Activated CD4-positive, alpha-beta T cell treated with anti-CD3 and anti-CD28 coated beads, Interleukin-2, amount 10 ng/mL, durations not matched to agents 7 days and 5 days (primary cell): ENCODE data around the gene KLHDC4. TPM values are rescaled to one million over a fixed set of nuclear protein-coding genes. Genes with fewer than 3 reads are reported as not detected.
"Not testable (repeated sequence)": the region's sequence is repeated elsewhere in the genome, so short reads cannot be mapped to it uniquely, and the experiment has no call there.

Experiments
- CTCF ChIA-PET: fragments of 350-600 bp; sonication (Branson Sonifier 250); formaldehyde crosslinking; loops from one replicate; lab custom pipeline; 2021; ENCODE audit warnings: antibody characterized with exemption; lab: Charles Lee
- POLR2A ChIA-PET: fragments of 350-600 bp; sonication (Branson Sonifier 250); formaldehyde crosslinking; loops from one replicate; lab custom pipeline; 2021; ENCODE audit warnings: antibody characterized with exemption; lab: Charles Lee
- DNase-seq: peaks from one replicate; pipeline ENCODE4 v3.0.0-alpha.2; 2020
- H3K27ac Mint-ChIP-seq: one replicate; pipeline ENCODE4 v1.8.0; 2021; ENCODE audit warnings: mild to moderate bottlenecking, moderate library complexity, mixed read lengths
- H3K27me3 Mint-ChIP-seq: one replicate; pipeline ENCODE4 v1.8.0; 2021; ENCODE audit warnings: mixed read lengths
- H3K36me3 Mint-ChIP-seq: one replicate; pipeline ENCODE4 v1.8.0; 2021; ENCODE audit warnings: low read depth, mixed read lengths
- H3K4me1 Mint-ChIP-seq: one replicate; pipeline ENCODE4 v1.8.0; 2021; ENCODE audit warnings: mixed read lengths
- H3K4me3 Mint-ChIP-seq: one replicate; pipeline ENCODE4 v1.8.0; 2021; ENCODE audit warnings: mild to moderate bottlenecking, moderate library complexity, mixed read lengths
- H3K9me3 Mint-ChIP-seq: one replicate; pipeline ENCODE4 v1.8.0; 2021; ENCODE audit warnings: mixed read lengths
- total RNA-seq, 2 experiments: library from RNA; stranded (reverse); gene quantifications; one replicate each; pipeline ENCODE4 v1.2.3, GENCODE V29; 2021

The KLHDC4 gene
- total RNA-seq, 2 experiments from 2014 or later, result 83.2 to 102 TPM

DNA sequence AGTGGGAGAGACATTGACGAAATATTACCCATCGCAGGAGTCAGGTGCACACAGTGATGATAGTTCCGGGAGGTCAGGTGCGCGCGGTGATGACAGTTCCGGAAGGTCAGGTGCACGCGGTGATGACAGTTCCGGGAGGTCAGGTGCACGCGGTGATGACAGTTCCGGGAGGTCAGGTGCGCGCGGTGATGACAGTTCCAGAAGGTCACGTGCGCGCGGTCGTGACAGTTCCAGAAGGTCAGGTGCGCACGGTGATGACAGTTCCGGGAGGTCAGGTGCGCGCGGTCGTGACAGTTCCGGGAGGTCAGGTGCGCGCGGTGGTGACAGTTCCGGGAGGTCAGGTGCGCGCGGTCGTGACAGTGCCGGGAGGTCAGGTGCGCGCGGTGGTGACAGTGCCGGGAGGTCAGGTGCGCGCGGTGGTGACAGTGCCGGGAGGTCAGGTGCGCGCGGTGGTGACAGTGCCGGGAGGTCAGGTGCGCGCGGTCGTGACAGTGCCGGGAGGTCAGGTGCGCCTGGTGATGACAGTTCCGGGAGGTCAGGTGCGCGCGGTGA, 84.7 kb downstream of the KLHDC4 start:
- H3K27me3 Mint-ChIP-seq, POLR2A ChIA-PET, H3K4me3 Mint-ChIP-seq, H3K4me1 Mint-ChIP-seq, H3K9me3 Mint-ChIP-seq, DNase-seq, H3K36me3 Mint-ChIP-seq: not testable (repeated sequence)
- CTCF ChIA-PET, result interaction anchor here (0.7 kb wide), 1 partner anchor 207 kb away, joined by 3 read pairs; no protein-coding TSS in a partner anchor
- H3K27ac Mint-ChIP-seq, result peak overlapping the region; percentile 19

DNA sequence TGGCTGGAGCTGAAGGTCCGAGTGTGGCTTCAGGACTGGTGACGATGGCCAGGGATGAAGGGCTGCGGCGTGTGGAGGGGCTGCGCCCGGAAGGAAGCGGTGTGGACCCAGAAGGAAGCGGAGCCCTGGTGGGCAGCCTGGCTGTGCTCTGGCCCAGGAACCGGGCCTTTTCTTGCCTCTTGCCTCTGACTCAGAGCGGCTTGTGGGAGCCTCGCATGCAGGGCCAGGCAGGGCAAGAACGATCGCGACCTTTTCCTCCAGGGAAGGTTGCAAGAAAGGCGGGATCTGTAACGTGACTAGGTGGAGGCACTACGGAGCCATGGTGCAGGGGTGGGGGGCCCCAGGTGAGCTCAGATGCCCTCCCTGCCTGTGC, 85.5 kb downstream of the KLHDC4 start:
- Mint-ChIP-seq H3K27ac (no peak overlapping the region), H3K9me3 (no peaks in the 10 kb centered on the region), H3K36me3 (no peaks in the 10 kb centered on the region), H3K27me3 (no peaks in the 10 kb centered on the region), H3K4me1 (no peaks in the 10 kb centered on the region), H3K4me3 (no peak overlapping the region)
- POLR2A ChIA-PET, result no interaction called here
- no peak for DNase-seq
- CTCF ChIA-PET, result no interaction called here

DNA sequence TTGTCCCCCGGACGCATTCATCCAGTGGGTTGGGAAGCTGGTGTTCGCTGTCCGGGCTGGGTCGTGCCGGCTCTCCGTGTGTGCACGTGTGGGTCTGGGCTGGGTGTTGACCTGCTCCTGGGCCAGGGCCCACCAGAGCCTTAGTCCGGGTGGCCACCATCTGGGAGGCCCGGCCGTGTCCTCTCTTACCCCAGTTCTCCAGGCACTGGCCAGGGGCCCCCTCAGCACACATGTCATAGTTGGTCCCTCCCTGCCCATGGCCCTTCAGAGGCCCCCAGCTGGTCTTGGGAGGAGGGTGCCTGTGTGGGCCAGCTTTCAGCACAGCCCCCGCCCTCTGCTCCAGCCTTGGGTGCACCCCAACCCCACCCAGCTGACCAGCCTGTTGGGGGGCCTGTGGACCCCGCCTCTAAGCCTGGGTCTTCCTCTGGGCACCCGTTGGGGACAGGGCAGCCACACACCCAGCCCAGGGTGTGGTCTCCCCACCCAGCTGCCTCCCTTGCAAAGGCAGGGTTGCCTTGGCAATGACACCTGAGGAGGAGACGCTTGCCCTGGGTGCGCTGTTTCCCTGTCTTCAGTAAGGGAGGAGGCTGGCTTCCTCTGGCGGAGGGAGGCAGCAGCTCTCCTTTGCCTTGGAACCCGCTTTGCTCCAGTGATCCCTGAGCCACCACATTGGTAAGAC, 86.1 kb downstream of the KLHDC4 start:
- no peaks in the 10 kb centered on the region for H3K9me3 Mint-ChIP-seq
- CTCF ChIA-PET, result no interaction called here
- no peaks in the 10 kb centered on the region for H3K36me3 Mint-ChIP-seq
- no peak for DNase-seq
- no peak overlapping the region for H3K4me3 Mint-ChIP-seq
- POLR2A ChIA-PET, result no interaction called here
- no peak overlapping the region for H3K27ac Mint-ChIP-seq
- no peaks in the 10 kb centered on the region for H3K4me1 Mint-ChIP-seq
- no peaks in the 10 kb centered on the region for H3K27me3 Mint-ChIP-seq

DNA sequence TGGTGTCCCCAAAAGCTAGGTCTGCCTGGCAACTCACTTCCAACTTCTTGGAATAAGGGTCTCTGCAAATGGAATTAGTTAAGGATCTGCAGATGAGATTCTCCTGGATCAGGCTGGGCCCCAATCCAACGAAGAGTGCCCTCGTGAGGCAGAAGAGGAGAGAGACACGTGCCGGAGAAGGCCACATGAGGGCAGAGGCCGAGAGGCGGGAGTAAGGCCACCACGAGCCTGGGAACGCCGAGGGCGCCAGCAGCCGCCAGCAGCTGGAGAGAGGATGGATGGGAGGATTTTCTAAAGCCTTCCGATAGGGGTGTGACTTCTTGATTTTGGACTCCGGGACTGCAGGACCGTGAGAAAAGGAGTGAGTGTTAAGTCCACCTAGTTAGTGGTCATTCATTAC, 87.2 kb downstream of the KLHDC4 start:
- DNase-seq, result no peak
- no peaks in the 10 kb centered on the region for H3K36me3 Mint-ChIP-seq
- H3K4me3 Mint-ChIP-seq, result no peak overlapping the region
- ChIA-PET CTCF (no interaction called here), POLR2A (no interaction called here)
- no peak overlapping the region for H3K27ac Mint-ChIP-seq
- H3K4me1 Mint-ChIP-seq, result no peaks in the 10 kb centered on the region
- no peaks in the 10 kb centered on the region for H3K9me3 Mint-ChIP-seq
- no peaks in the 10 kb centered on the region for H3K27me3 Mint-ChIP-seq

DNA sequence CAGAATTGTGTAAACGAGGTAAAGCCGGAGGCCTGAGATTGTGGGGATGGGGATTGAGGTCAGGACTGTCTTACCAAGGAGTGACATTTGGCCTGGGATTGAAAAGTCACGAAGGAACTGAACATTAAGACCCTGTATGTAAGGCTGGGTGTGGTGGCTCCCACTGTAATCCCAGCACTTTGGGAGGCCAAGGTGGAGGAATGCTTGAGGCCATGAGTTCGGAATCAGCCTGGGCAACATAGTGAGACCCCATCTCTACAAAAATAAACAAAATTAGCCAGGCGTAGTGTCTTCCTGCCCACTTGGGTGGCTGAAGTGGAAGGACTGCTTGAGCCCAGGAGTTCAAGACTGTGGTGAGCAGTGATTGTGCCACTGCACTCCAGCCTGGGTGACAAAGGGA, 88.0 kb downstream of the KLHDC4 start:
- ChIA-PET CTCF (no interaction called here), POLR2A (no interaction called here)
- DNase-seq, result no peak
- H3K4me1 Mint-ChIP-seq, result no peaks in the 10 kb centered on the region
- no peaks in the 10 kb centered on the region for H3K9me3 Mint-ChIP-seq
- H3K27ac Mint-ChIP-seq, result no peak overlapping the region
- H3K27me3 Mint-ChIP-seq, result no peaks in the 10 kb centered on the region
- no peak overlapping the region for H3K4me3 Mint-ChIP-seq
- H3K36me3 Mint-ChIP-seq, result no peaks in the 10 kb centered on the region

DNA sequence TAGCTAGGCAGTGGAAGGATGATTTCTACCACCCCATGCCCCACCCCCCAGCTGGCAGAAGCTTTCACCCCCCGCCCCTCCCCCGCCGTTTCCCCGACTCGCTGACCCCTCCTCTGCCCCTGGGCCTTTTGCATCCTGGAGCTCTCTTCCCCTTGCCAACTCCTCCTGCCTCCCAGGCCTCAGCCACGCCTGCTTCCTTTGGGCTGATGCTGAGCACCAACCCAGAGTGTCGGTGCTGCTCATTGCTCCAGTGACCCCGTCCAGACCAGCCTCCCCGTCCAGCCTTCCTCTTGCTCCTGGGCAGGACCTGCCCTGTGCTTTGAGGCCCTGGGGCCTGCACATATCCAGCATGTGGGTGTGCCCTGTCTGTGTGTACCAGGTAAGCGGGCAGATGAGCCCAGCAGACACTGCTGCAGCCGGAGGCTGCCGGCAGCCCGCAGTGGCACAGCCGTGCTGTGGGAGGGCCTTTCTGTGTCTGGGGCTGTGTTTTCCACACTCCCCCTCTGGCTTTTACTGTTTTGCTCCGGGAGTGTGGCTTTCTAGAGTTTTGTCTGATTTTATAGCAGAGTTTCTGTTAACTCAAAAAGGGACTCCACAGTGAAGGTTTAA, 90.6 kb downstream of the KLHDC4 start:
- no peaks in the 10 kb centered on the region for H3K4me1 Mint-ChIP-seq
- no peaks in the 10 kb centered on the region for H3K9me3 Mint-ChIP-seq
- H3K27ac Mint-ChIP-seq, result no peak overlapping the region
- H3K4me3 Mint-ChIP-seq, result no peak overlapping the region
- H3K36me3 Mint-ChIP-seq, result no peaks in the 10 kb centered on the region
- H3K27me3 Mint-ChIP-seq, result no peaks in the 10 kb centered on the region
- ChIA-PET CTCF (no interaction called here), POLR2A (no interaction called here)
- no peak for DNase-seq

DNA sequence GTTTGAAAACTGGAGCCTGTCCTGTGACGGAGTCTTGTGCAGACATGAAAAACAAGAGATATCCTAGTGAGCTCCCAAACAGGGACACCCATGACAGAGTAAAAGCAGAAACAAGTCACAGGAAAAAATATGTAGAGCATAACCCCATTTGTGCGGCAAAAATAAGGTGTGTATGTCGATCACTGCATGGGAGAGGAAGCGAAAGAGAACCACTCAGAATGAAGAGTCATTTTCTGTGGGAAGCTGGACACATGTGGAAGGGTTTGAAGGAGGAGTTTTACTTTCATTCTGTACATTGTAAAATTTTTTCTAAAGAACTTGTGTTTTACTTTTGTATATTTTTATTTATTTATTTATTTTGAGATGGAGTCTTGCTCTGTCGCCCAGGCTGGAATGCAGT, 91.4 kb downstream of the KLHDC4 start:
- no peak overlapping the region for H3K27ac Mint-ChIP-seq
- no peaks in the 10 kb centered on the region for H3K9me3 Mint-ChIP-seq
- no peaks in the 10 kb centered on the region for H3K36me3 Mint-ChIP-seq
- no peak for DNase-seq
- POLR2A ChIA-PET, result no interaction called here
- no peaks in the 10 kb centered on the region for H3K27me3 Mint-ChIP-seq
- H3K4me3 Mint-ChIP-seq, result no peak overlapping the region
- H3K4me1 Mint-ChIP-seq, result no peaks in the 10 kb centered on the region
- CTCF ChIA-PET, result no interaction called here

DNA sequence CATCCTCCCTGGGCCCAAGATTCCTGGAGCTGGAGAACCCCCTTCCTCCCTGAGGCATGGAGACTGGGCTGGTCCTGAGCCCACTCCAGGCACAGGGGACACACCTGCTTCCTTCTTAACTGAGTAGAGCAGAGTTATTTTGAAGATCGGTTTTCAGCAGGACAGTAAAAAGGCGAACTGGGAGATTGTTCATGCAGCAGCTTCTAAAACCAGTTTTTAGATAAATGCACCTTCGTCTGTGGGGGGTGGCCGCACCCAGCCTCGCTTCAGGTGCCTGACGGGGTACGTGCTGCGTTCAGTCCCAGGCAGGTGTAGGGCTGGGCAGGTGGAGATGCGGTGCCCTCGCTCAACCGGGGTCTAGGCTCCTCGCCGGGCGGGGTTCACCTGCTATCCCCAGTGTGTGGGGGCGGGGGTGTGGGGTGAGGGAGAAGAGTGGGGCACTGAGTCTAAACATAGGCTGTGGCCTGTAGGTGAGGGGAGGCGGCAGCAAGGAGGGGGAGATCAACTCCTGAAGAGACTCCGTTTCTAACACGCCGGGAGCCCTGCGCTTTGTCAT, 94.0 kb downstream of the KLHDC4 start:
- ChIA-PET POLR2A (no interaction called here), CTCF (no interaction called here)
- no peak for DNase-seq
- H3K4me3 Mint-ChIP-seq, result no peak overlapping the region
- no peaks in the 10 kb centered on the region for H3K27me3 Mint-ChIP-seq
- no peak overlapping the region for H3K27ac Mint-ChIP-seq
- no peaks in the 10 kb centered on the region for H3K9me3 Mint-ChIP-seq
- H3K36me3 Mint-ChIP-seq, result no peaks in the 10 kb centered on the region
- H3K4me1 Mint-ChIP-seq, result no peaks in the 10 kb centered on the region

DNA sequence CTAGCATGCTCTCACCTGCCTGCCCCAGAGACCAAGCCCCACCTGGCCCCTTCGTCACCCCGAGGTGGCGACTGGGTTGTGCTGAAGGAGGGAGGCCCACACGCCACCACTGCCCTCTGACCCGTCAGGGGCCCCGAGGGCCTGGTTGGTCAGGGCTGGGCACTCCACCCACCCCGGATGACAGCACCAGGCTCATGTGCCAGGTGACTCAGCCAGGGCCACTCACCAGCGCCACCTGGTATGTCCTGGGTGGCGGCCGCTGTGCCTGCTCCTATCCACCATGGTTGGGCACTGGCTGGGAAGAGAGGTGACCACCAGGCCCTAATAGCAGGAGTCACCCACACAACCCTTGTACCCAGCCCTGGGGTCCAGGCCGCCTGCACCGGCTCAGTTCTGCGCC, 94.6 kb downstream of the KLHDC4 start:
- CTCF ChIA-PET, result no interaction called here
- POLR2A ChIA-PET, result no interaction called here
- DNase-seq, result no peak
- H3K27me3 Mint-ChIP-seq, result no peaks in the 10 kb centered on the region
- H3K27ac Mint-ChIP-seq, result no peak overlapping the region
- no peaks in the 10 kb centered on the region for H3K4me1 Mint-ChIP-seq
- no peak overlapping the region for H3K4me3 Mint-ChIP-seq
- no peaks in the 10 kb centered on the region for H3K9me3 Mint-ChIP-seq
- no peaks in the 10 kb centered on the region for H3K36me3 Mint-ChIP-seq

DNA sequence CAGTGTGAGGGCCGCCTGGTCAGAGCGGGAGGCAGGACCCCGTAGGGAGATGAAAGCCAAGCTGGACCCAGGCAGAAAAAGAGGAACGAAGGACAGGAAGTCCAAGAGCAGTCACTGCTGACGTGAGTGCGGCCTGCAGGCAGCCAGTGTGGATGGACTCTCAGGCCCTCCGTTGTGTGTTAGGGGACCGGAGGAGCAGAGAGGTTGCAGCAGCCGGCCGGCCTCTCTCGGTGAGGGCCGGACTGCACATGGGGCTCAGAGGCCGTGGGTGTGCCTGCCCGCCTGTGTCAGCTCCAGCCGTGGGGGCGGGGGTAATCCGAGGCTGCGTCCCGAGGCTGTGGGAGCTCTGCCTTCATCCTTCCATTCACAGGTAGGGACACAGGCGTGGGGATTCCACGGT, 96.1 kb downstream of the KLHDC4 start:
- ChIA-PET CTCF (no interaction called here), POLR2A (no interaction called here)
- Mint-ChIP-seq H3K27me3 (no peaks in the 10 kb centered on the region), H3K36me3 (no peaks in the 10 kb centered on the region), H3K4me3 (no peak overlapping the region), H3K9me3 (no peaks in the 10 kb centered on the region), H3K27ac (no peak overlapping the region), H3K4me1 (no peaks in the 10 kb centered on the region)
- DNase-seq, result no peak

DNA sequence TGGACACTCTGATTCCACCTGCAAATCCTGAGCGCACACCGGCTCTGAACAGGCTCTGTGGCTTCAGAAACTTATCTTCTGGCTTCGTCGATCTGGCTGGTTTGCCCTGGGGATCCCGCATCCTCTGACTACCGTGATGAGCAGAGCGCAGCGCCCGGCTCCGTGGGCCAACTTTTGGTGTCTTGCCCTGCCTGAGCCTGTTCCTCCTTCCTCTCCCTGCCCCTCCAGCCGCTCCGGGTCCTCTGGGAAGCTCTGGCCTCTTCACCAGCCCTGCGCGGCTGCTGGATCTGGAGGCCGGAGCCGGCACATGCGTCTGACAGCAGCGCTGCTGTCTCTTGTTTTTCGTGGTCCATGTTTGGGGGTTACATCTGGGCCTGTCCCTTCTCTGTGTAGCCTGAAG, 97.8 kb downstream of the KLHDC4 start:
- Mint-ChIP-seq H3K9me3 (no peaks in the 10 kb centered on the region), H3K4me1 (peaks cover 7% of the 10 kb centered on the region), H3K27me3 (no peaks in the 10 kb centered on the region), H3K36me3 (no peaks in the 10 kb centered on the region), H3K27ac (no peak overlapping the region), H3K4me3 (no peak overlapping the region)
- POLR2A ChIA-PET, result no interaction called here
- DNase-seq, result no peak
- CTCF ChIA-PET, result interaction anchor here (1.7 kb wide), 1 partner anchor 12 kb away, joined by 3 read pairs; no protein-coding TSS in a partner anchor

DNA sequence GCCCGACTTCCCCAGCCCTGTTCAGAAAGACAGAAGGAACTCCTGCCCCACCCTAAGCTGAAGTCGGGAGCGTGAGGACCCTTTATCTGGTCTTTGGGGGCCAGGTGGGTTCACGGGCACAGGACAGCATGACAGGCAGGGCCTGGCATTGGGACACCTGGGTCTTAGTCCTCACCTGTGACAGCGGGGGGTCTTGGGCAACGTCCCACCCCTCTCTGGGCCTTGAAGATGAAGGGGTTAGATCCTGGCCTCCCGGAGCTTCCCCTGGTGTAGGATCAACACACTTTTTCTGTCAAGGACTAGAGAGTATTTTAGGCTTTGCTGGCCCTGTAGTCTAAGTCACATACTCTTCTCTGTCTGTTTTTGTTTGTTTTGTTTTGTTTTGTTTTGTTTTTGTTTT, 98.3 kb downstream of the KLHDC4 start:
- Mint-ChIP-seq H3K4me1 (peaks cover 7% of the 10 kb centered on the region), H3K27me3 (no peaks in the 10 kb centered on the region), H3K4me3 (no peak overlapping the region), H3K27ac (no peak overlapping the region), H3K36me3 (no peaks in the 10 kb centered on the region), H3K9me3 (no peaks in the 10 kb centered on the region)
- POLR2A ChIA-PET, result no interaction called here
- CTCF ChIA-PET, result interaction anchor here (1.7 kb wide), 1 partner anchor 11 kb away, joined by 3 read pairs; no protein-coding TSS in a partner anchor
- DNase-seq, result no peak

DNA sequence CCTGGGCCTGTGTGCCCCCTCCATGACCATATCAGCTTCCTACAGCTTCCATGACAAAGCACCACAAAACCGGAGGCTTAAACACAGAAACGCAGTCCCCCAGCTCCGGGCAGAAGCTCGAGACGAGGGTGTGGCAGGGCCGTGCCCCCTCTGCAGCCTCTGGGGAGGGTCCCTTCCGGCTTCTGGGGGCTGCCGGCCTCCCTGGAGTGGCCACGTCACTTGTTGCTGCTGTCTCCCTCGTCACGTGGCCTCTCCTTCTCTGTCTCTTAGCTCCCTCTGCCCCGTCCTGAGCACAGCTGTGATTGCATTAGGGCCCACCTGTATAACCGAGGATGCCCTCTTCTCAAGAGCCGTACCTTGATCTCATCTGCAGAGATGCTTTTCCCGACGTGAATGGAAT, 98.9 kb downstream of the KLHDC4 start:
- Mint-ChIP-seq H3K27ac (no peak overlapping the region), H3K27me3 (no peaks in the 10 kb centered on the region), H3K36me3 (no peaks in the 10 kb centered on the region), H3K4me1 (peaks cover 7% of the 10 kb centered on the region), H3K9me3 (no peaks in the 10 kb centered on the region), H3K4me3 (no peak overlapping the region)
- ChIA-PET POLR2A (no interaction called here), CTCF (no interaction called here)
- DNase-seq, result no peak
